ENCODE data around the gene GNG8. TPM values are rescaled to one million over a fixed set of nuclear protein-coding genes. Genes with fewer than 3 reads are reported as not detected.

GNG8 gene
- total and polyA plus RNA-seq, 9 of the 15 experiments (the other 6 are each of a cell fraction or from before 2014, with no cell fraction given), result 1.3 TPM; not detected in 8

DNA sequence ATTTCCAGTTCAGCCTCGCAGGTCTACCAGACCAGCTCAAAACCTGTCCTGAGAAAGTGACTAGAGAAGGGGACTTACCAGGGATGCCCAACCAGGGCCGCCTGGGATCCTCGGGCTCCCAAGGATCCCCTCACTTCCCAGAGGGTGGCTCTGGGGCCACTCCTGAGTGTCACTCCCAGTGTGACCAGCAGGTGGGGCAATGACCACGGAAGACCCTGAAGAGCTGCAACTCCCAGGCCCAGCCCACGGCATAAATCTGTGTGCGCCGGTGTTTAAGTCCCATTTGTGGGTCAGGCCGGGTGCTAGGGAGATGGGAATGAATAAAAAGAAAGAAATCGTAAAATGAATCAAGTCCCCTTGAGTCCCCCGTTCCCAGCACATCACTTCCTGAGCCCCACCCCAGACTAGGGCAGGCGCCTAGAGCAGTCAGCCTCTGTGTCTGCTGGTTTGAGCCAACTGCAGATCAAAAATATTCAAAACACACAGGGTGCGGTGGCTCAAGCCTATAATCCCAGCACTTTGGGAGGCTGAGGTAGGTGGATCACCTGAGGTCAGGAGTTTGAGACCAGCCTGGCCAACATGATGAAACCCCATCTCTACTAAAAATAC, 21.8 kb downstream of the GNG8 start (continued):
- TF ChIP-seq REST (IDR thresholded peaks at IDR 0.05; ENCODE audit: borderline replicate concordance) (peak; percentile 82), REST (CRISPR knock-in tag; IDR thresholded peaks at IDR 0.05; ENCODE audit: low read depth) (no peak), ZBED1 (IDR thresholded peaks at IDR 0.05) (no peak), SFPQ (IDR thresholded peaks at IDR 0.05; ENCODE audit: low read depth, low read length) (no peak), ZNF583 (CRISPR knock-in tag; IDR thresholded peaks at IDR 0.05) (no peak), ZSCAN29 (IDR thresholded peaks at IDR 0.05) (no peak), CEBPZ (IDR thresholded peaks at IDR 0.05; ENCODE audit: borderline replicate concordance, low read depth, low read length) (no peak), SNRNP70 (optimal IDR thresholded peaks at IDR 0.05; ENCODE audit: low read depth, low read length) (no peak), ZBTB26 (CRISPR knock-in tag; IDR thresholded peaks at IDR 0.05) (no peak), ZNF184 (CRISPR knock-in tag; IDR thresholded peaks at IDR 0.05) (no peak), NCOA6 (IDR thresholded peaks at IDR 0.05) (no peak), SLC30A9 (CRISPR knock-in tag; IDR thresholded peaks at IDR 0.05) (no peak), MED1 (CRISPR knock-in tag; IDR thresholded peaks at IDR 0.05; ENCODE audit: borderline replicate concordance) (no peak)

Data from K562 (cell line).